HepG2 (cell line): Measurements from ENCODE around the gene PSMD8. TPM values are rescaled to one million over a fixed set of nuclear protein-coding genes. Genes with fewer than 3 reads are reported as not detected.

Source experiments
- ATAC-seq: fragments of 200-7000 bp; cut with Tn5 transposase; 3 replicates; pipeline ENCODE4 v1.9.1; 2020; ENCODE audit warnings: mild to moderate bottlenecking, moderate library complexity
- BruUV-seq: library from RNA; stranded (reverse); fragments of 400-500 nt; replicated peaks from 2 replicates; lab custom pipeline; 2021; lab: Mats Ljungman, UMichigan
- CTCF ChIA-PET: fragments of 300-600 bp; formaldehyde crosslinking; extraction: SDS; loops from one replicate; lab custom pipeline; 2021; ENCODE audit warnings: low total read pairs, inconsistent platforms, low intra/inter-chr PET ratio; lab: Yijun Ruan, JAX
- POLR2A ChIA-PET: fragments of 350-600 bp; sonication (Branson Sonifier 250); formaldehyde crosslinking; loops from one replicate; lab custom pipeline; 2020; ENCODE audit warnings: antibody characterized with exemption, inconsistent platforms; lab: Yijun Ruan, JAX
- DNase-seq: peaks from one replicate; pipeline ENCODE4 v3.0.0-alpha.2; 2015; ENCODE audit warnings: low spot score
- FAIRE-seq: peaks from 3 replicates; lab custom pipeline; 2011; peaks lifted over from hg19 to GRCh38; lab: Jason Lieb, UNC
- H2AFZ ChIP-seq: one replicate; pipeline ENCODE4 v1.6.1; 2011; ENCODE audit warnings: low read length, inconsistent platforms
- H3K27ac ChIP-seq: fragments of 300-600 bp; 3 replicates; pipeline ENCODE4 v1.8.0; 2011; ENCODE audit warnings: mixed run types, mild to moderate bottlenecking, mixed read lengths, low read length, inconsistent platforms; ENCODE audit not compliant: insufficient read depth; ENCODE audit errors: extremely low read length
- H3K27me3 ChIP-seq, 2 experiments: fragments of 200-600 bp in 1 of 2; 2 replicates in 1 of 2; 3 replicates in 1 of 2; pipeline versions ENCODE4 v1.6.0 to v1.8.0; 2011; ENCODE audit warnings: low read length in 2 of 2, mild to moderate bottlenecking in 2 of 2, moderate library complexity in 2 of 2, inconsistent platforms in 1 of 2; ENCODE audit not compliant: insufficient read depth in 2 of 2, control insufficient read depth in 1 of 2
- H3K36me3 ChIP-seq, 2 experiments: fragments of 200-600 bp in 1 of 2; replicated peaks in 1 of 2; 2 replicates in 1 of 2; 3 replicates in 1 of 2; pipeline versions ENCODE4 v1.5.1 to v1.8.0; 2011; ENCODE audit warnings: low read length in 2 of 2, inconsistent platforms in 1 of 2; ENCODE audit not compliant: insufficient read depth in 2 of 2, control insufficient read depth in 1 of 2
- H3K4me1 ChIP-seq: 2 replicates; pipeline ENCODE4 v1.5.1; 2012; ENCODE audit warnings: low read length, inconsistent platforms; ENCODE audit not compliant: insufficient read depth
- H3K4me2 ChIP-seq: 2 replicates; pipeline ENCODE4 v1.6.0; 2011; ENCODE audit warnings: low read depth, low read length, inconsistent platforms
- H3K4me3 ChIP-seq, 3 experiments: fragments of 200-600 bp in 1 of 3; sonication (generic), shearing (Covaris generic) in 1 of 3; replicated peaks in 1 of 3; 2 replicates each; pipeline ENCODE4 v1.5.1; 2011 to 2016; ENCODE audit warnings: low read length in 3 of 3, inconsistent platforms in 2 of 3, low read depth in 2 of 3, mild to moderate bottlenecking in 2 of 3, control low read depth in 1 of 3, mixed read lengths in 1 of 3; ENCODE audit not compliant: insufficient read depth in 1 of 3
- H3K79me2 ChIP-seq: one replicate; pipeline ENCODE4 v1.6.1; 2011; ENCODE audit warnings: low read length, inconsistent platforms; ENCODE audit not compliant: insufficient read depth
- H3K9ac ChIP-seq: 2 replicates; pipeline ENCODE4 v1.6.0; 2011; ENCODE audit warnings: mild to moderate bottlenecking, low read depth, low read length, inconsistent platforms; ENCODE audit not compliant: insufficient read depth
- H3K9me3 ChIP-seq: 2 replicates; pipeline ENCODE4 v1.5.1; 2012; ENCODE audit warnings: mild to moderate bottlenecking, low read length
- H4K20me1 ChIP-seq: 2 replicates; pipeline ENCODE4 v1.6.0; 2011; ENCODE audit warnings: inconsistent platforms, mild to moderate bottlenecking, low read length, moderate library complexity; ENCODE audit not compliant: insufficient read depth
- BRCA1 ChIP-seq: sonication (generic); formaldehyde crosslinking; IDR thresholded peaks from 2 replicates; pipeline ENCODE4 v1.4.0; 2020; ENCODE audit warnings: missing genetic modification reagents
- HDAC1 ChIP-seq: sonication (generic); formaldehyde crosslinking; IDR thresholded peaks from 2 replicates; pipeline ENCODE4 v1.5.1; 2020; ENCODE audit warnings: mild to moderate bottlenecking, missing genetic modification reagents
- HOXD1 ChIP-seq: sonication (generic); formaldehyde crosslinking; IDR thresholded peaks from 2 replicates; pipeline ENCODE4 v1.5.0; 2020; ENCODE audit warnings: missing genetic modification reagents
- KLF15 ChIP-seq: sonication (generic); formaldehyde crosslinking; IDR thresholded peaks from 2 replicates; pipeline ENCODE4 v1.8.1; 2023; ENCODE audit warnings: borderline replicate concordance, mild to moderate bottlenecking, inconsistent platforms, missing genetic modification reagents, mixed read lengths
- MTF1 ChIP-seq: sonication (generic); formaldehyde crosslinking; IDR thresholded peaks from 2 replicates; pipeline ENCODE4 v1.5.0; 2020; ENCODE audit warnings: missing genetic modification reagents
- MXD4 ChIP-seq: IDR thresholded peaks from 2 replicates; pipeline ENCODE4 v1.6.1; 2016; ENCODE audit warnings: mild to moderate bottlenecking, missing biosample characterization, missing genetic modification reagents
- NFE2L1 ChIP-seq: sonication (generic); formaldehyde crosslinking; IDR thresholded peaks from 2 replicates; pipeline ENCODE4 v1.4.0; 2020; ENCODE audit warnings: missing genetic modification reagents, mild to moderate bottlenecking, borderline replicate concordance
- TERF1 ChIP-seq: sonication (generic); formaldehyde crosslinking; IDR thresholded peaks from 2 replicates; pipeline ENCODE4 v1.8.0; 2022; ENCODE audit warnings: mild to moderate bottlenecking, missing genetic modification reagents, moderate library complexity
- ZNF761 ChIP-seq: sonication (generic); formaldehyde crosslinking; conservative IDR thresholded peaks from 2 replicates; pipeline ENCODE4 v1.4.0; 2020; ENCODE audit warnings: mild to moderate bottlenecking, missing genetic modification reagents
- WGBS: methylation state at CpG from one replicate; pipeline ENCODE4 v1.1.6; 2017; ENCODE audit warnings: low lambda C conversion rate; 5-methylcytosine and 5-hydroxymethylcytosine counted together
- in situ Hi-C: cut with HindIII; loops from 2 replicates; pipeline ENCODE4 v1.10.0; 2017; ENCODE audit warnings: low pct_unique_long_range_greater_than_20kb; ENCODE audit not compliant: extremely low pct_ligation_motif_present
- intact Hi-C: fragments of 100-400 bp; cut with micrococcal nuclease; formaldehyde crosslinking; loops from one replicate; pipeline ENCODE4 v1.10.0; 2022; ENCODE audit not compliant: unreplicated experiment
- polyA plus RNA-seq, 8 experiments: library from polyadenylated mRNA; depleted of rRNA in 3 of 8; stranded (reverse) in 7 of 8; unstranded in 1 of 8; fragments of >200 nt; fragmentation: Illumina TruSeq in 4 of 8; extraction: Trizol in 4 of 8; gene quantifications; 2 replicates each; pipeline versions ENCODE4 v1.2.1 to v1.2.3, GENCODE V29; 2011 to 2016; ENCODE audit warnings: low read depth in 4 of 8, missing spikeins in 1 of 8, mixed read lengths in 1 of 8; ENCODE audit not compliant: insufficient read depth in 1 of 8
- total RNA-seq, 5 experiments: library from RNA; depleted of rRNA; stranded (reverse); fragments of >200 nt; fragmentation: Illumina TruSeq; extraction: Trizol; gene quantifications; 2 replicates each; pipeline ENCODE4 v1.2.3, GENCODE V29; 2016; ENCODE audit warnings: low read depth in 1 of 5
- TF ChIP-seq, protein P1 (sequence below): sonication (generic); formaldehyde crosslinking; IDR thresholded peaks from 2 replicates; pipeline ENCODE4 v1.5.1; 2020; ENCODE audit warnings: missing genetic modification reagents, mild to moderate bottlenecking, borderline replicate concordance
- TF ChIP-seq, protein P2 (sequence below): sonication (generic); formaldehyde crosslinking; IDR thresholded peaks from 2 replicates; pipeline ENCODE4 v1.5.0; 2020; ENCODE audit warnings: missing genetic modification reagents
- TF ChIP-seq, protein P3 (sequence below): sonication (generic); formaldehyde crosslinking; IDR thresholded peaks from 2 replicates; pipeline ENCODE4 v1.5.1; 2020; ENCODE audit warnings: mild to moderate bottlenecking, missing genetic modification reagents, moderate library complexity

The PSMD8 gene
- total and polyA plus RNA-seq, 2 of the 13 experiments (the other 11 are each of a cell fraction or from before 2014, with no cell fraction given) = 162 to 296 TPM

DNA sequence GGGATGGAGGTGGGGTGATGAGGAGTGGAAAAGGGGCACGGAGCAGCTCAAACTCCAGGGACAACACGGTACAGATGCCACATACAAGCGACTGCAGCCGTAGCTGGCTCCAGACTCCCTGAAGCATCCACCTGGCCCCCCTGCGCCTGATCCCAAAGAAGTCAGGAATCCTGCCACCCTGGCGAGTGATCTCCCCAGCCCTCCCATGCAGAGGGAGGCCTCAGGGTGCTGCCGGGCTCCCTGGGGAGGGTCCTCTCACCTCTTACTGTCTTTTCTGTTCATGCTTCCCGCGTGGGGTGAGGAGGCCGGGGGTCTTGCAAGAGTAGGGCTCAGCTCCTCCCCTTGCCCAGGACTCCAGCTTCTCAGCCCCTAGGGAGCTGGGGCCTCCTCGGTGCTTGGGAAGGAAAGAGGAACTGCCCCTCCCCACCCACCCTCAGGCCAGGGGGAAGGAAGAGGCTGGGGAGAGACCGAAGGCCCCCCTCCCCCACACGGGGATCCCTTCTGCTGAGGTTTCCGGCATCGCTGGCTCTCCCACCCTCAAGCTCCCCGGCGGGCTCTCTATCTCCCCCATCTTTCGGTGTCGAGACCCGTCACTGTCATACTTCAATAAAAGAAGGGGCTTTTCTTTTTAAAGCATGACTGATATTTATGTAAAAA is 51.6 kb downstream of the PSMD8 start, which contains the start of gene RASGRP4:
Gene RASGRP4, minus strand, starts transcription at position 410 of the 657 bp plus-strand sequence. Its CDS starts 128 bp downstream, at position 282.
- WGBS = 54% methylated on average over 18 of the region's 20 CpGs
- Histone ChIP-seq H3K36me3 (no peaks in the 10 kb centered on the region), H3K79me2 (no peaks in the 10 kb centered on the region), H3K4me3 (no peak within 1 kb of the TSS), H3K4me2 (no peak within 1 kb of the TSS), H2AFZ (no peak within 1 kb of the TSS), H3K9me3 (no peaks in the 10 kb centered on the region), H3K27me3 (peaks cover under 1 to 16% of the 10 kb centered on the region in 2 experiments; a peak in 3 of 5 replicates), H3K4me1 (no peaks in the 10 kb centered on the region), H3K27ac (no peak within 1 kb of the TSS), H3K9ac (no peak within 1 kb of the TSS), H4K20me1 (no peaks in the 10 kb centered on the region)
- ChIA-PET CTCF (no interaction called here), POLR2A (no interaction called here)
- TF ChIP-seq MTF1 (CRISPR knock-in tag) (no peak), MXD4 (CRISPR knock-in tag) (no peak), HDAC1 (CRISPR knock-in tag) (no peak), KLF15 (CRISPR knock-in tag) (no peak), ZNF761 (CRISPR knock-in tag) (no peak), BRCA1 (no peak), NFE2L1 (CRISPR knock-in tag) (no peak), TERF1 (CRISPR knock-in tag) (no peak), HOXD1 (CRISPR knock-in tag) (no peak)
- TF ChIP-seq, protein P1, sequence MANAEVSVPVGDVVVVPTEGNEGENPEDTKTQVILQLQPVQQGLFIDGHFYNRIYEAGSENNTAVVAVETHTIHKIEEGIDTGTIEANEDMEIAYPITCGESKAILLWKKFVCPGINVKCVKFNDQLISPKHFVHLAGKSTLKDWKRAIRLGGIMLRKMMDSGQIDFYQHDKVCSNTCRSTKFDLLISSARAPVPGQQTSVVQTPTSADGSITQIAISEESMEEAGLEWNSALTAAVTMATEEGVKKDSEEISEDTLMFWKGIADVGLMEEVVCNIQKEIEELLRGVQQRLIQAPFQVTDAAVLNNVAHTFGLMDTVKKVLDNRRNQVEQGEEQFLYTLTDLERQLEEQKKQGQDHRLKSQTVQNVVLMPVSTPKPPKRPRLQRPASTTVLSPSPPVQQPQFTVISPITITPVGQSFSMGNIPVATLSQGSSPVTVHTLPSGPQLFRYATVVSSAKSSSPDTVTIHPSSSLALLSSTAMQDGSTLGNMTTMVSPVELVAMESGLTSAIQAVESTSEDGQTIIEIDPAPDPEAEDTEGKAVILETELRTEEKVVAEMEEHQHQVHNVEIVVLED (CRISPR knock-in tag) = no peak
- TF ChIP-seq, protein P2, sequence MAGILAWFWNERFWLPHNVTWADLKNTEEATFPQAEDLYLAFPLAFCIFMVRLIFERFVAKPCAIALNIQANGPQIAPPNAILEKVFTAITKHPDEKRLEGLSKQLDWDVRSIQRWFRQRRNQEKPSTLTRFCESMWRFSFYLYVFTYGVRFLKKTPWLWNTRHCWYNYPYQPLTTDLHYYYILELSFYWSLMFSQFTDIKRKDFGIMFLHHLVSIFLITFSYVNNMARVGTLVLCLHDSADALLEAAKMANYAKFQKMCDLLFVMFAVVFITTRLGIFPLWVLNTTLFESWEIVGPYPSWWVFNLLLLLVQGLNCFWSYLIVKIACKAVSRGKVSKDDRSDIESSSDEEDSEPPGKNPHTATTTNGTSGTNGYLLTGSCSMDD (CRISPR knock-in tag) = no peak
- TF ChIP-seq, protein P3, sequence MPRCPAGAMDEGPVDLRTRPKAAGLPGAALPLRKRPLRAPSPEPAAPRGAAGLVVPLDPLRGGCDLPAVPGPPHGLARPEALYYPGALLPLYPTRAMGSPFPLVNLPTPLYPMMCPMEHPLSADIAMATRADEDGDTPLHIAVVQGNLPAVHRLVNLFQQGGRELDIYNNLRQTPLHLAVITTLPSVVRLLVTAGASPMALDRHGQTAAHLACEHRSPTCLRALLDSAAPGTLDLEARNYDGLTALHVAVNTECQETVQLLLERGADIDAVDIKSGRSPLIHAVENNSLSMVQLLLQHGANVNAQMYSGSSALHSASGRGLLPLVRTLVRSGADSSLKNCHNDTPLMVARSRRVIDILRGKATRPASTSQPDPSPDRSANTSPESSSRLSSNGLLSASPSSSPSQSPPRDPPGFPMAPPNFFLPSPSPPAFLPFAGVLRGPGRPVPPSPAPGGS (CRISPR knock-in tag) = no peak
- FAIRE-seq = no peak
- BruUV-seq = no TSS peak
- DNase-seq = no peak
- intact Hi-C loops = no loop called here
- in situ Hi-C loops = no loop called here
- ATAC-seq = no peak; the same call in 2 of the 3 replicates
